ENCODE measurements around the gene LHFPL2. TPM values are rescaled to one million over a fixed set of nuclear protein-coding genes. Genes with fewer than 3 reads are reported as not detected.

Gene LHFPL2
- total and polyA plus RNA-seq, 2 experiments from 2014 or later, result 10.6 to 50.8 TPM

DNA sequence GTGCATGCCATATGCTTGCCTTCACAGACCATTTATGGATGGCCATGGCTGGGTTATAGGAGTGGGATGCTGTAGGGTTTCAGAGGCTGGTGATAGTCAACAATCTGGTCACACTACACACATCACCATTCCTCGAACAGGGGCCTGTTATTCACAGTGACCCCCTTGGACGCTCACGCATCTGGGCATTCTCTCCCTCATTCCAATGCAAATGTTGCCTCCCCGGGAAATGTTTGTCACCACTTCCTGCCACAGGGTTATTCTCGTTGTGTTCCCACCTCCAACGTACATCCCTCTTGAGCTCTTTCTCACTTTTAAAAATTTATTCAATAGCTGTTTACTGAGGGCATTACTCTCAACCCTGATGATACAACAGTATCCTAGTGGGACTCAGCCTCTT lies 152.8 kb downstream of the LHFPL2 start (continued):
- TF ChIP-seq, protein P1, sequence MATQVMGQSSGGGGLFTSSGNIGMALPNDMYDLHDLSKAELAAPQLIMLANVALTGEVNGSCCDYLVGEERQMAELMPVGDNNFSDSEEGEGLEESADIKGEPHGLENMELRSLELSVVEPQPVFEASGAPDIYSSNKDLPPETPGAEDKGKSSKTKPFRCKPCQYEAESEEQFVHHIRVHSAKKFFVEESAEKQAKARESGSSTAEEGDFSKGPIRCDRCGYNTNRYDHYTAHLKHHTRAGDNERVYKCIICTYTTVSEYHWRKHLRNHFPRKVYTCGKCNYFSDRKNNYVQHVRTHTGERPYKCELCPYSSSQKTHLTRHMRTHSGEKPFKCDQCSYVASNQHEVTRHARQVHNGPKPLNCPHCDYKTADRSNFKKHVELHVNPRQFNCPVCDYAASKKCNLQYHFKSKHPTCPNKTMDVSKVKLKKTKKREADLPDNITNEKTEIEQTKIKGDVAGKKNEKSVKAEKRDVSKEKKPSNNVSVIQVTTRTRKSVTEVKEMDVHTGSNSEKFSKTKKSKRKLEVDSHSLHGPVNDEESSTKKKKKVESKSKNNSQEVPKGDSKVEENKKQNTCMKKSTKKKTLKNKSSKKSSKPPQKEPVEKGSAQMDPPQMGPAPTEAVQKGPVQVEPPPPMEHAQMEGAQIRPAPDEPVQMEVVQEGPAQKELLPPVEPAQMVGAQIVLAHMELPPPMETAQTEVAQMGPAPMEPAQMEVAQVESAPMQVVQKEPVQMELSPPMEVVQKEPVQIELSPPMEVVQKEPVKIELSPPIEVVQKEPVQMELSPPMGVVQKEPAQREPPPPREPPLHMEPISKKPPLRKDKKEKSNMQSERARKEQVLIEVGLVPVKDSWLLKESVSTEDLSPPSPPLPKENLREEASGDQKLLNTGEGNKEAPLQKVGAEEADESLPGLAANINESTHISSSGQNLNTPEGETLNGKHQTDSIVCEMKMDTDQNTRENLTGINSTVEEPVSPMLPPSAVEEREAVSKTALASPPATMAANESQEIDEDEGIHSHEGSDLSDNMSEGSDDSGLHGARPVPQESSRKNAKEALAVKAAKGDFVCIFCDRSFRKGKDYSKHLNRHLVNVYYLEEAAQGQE (IDR thresholded peaks at IDR 0.05; ENCODE audit: unreplicated experiment), result no peak
- TF ChIP-seq ZNF114 (CRISPR knock-in tag; IDR thresholded peaks at IDR 0.05) (no peak), NANOG (IDR thresholded peaks at IDR 0.05; ENCODE audit: borderline replicate concordance) (peak; percentile 40; the same call in 1 of the 2 replicates), JUNB (IDR thresholded peaks at IDR 0.05; ENCODE audit: unreplicated experiment) (no peak), CREB1 (CRISPR knock-in tag; IDR thresholded peaks at IDR 0.05; ENCODE audit: low read depth) (no peak), STAT1 (IDR thresholded peaks at IDR 0.05; ENCODE audit: unreplicated experiment) (no peak)
- TF ChIP-seq, protein P2, sequence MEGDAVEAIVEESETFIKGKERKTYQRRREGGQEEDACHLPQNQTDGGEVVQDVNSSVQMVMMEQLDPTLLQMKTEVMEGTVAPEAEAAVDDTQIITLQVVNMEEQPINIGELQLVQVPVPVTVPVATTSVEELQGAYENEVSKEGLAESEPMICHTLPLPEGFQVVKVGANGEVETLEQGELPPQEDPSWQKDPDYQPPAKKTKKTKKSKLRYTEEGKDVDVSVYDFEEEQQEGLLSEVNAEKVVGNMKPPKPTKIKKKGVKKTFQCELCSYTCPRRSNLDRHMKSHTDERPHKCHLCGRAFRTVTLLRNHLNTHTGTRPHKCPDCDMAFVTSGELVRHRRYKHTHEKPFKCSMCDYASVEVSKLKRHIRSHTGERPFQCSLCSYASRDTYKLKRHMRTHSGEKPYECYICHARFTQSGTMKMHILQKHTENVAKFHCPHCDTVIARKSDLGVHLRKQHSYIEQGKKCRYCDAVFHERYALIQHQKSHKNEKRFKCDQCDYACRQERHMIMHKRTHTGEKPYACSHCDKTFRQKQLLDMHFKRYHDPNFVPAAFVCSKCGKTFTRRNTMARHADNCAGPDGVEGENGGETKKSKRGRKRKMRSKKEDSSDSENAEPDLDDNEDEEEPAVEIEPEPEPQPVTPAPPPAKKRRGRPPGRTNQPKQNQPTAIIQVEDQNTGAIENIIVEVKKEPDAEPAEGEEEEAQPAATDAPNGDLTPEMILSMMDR (conservative IDR thresholded peaks at IDR 0.05; ENCODE audit: low read depth in 2 of 2), result no peak
- TF ChIP-seq, protein P3, sequence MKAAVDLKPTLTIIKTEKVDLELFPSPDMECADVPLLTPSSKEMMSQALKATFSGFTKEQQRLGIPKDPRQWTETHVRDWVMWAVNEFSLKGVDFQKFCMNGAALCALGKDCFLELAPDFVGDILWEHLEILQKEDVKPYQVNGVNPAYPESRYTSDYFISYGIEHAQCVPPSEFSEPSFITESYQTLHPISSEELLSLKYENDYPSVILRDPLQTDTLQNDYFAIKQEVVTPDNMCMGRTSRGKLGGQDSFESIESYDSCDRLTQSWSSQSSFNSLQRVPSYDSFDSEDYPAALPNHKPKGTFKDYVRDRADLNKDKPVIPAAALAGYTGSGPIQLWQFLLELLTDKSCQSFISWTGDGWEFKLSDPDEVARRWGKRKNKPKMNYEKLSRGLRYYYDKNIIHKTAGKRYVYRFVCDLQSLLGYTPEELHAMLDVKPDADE (IDR thresholded peaks at IDR 0.05), result peak; percentile 79

DNA sequence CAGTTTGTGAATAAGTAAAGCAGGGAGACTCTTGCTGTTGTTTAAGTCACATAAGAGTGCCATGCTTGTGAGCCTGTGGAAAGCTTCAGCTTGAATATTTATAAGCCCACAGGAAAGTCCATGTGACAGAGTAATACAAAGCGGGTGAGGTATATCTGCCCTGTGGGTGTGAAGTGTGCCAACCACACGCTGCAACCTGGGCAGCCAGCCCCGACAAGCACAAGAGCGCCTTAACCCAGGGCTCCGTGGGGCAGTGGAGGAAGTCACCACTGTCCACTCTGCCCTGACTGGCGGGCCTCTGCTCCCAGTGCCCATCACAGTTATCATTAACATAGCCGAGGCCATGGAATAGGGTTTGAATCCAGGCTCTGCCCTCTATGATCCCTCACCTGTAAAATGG lies 155.9 kb downstream of the LHFPL2 start:
- Histone ChIP-seq H3K4me3 (no peak overlapping the region), H3K27me3 (ENCODE audit: insufficient read depth) (no peaks in the 10 kb centered on the region), H3K79me2 (replicated peaks; ENCODE audit: insufficient read depth) (peaks cover 19% of the 10 kb centered on the region), H3K4me1 (ENCODE audit: insufficient read depth) (peaks cover 27% of the 10 kb centered on the region), H3F3A (replicated peaks; ENCODE audit: low read depth) (no peaks in the 10 kb centered on the region), H3K4me2 (no peak overlapping the region), H3K9me2 (ENCODE audit: insufficient read depth) (peaks cover 10% of the 10 kb centered on the region; the same call in 1 of the 2 replicates), H2AFZ (no peak overlapping the region), H3K27ac (ENCODE audit: low read depth) (no peak overlapping the region), H4K20me1 (replicated peaks; ENCODE audit: insufficient read depth) (peaks cover 4% of the 10 kb centered on the region), H3K36me3 (ENCODE audit: insufficient read depth) (peaks cover 2% of the 10 kb centered on the region; the same call in 1 of the 2 replicates)
- H3K27me3 Mint-ChIP-seq (ENCODE audit: insufficient read depth, low read depth, poor library complexity), result peaks cover 10% of the 10 kb centered on the region
- no peak for DNase-seq (ENCODE audit: low spot score)
- no peak for ATAC-seq
- peaks cover 43% of the 10 kb centered on the region for H3K4me1 Mint-ChIP-seq
- peaks cover 34% of the 10 kb centered on the region for H3K36me3 Mint-ChIP-seq (ENCODE audit: low read depth)
- H3K27ac Mint-ChIP-seq, result no peak overlapping the region
- H3K4me3 Mint-ChIP-seq, result no peak overlapping the region
- no peaks in the 10 kb centered on the region for H3K9me3 Mint-ChIP-seq
- TF ChIP-seq JUNB (IDR thresholded peaks at IDR 0.05; ENCODE audit: unreplicated experiment), result no peak
- no peak for TF ChIP-seq POLR2AphosphoS5 (IDR thresholded peaks at IDR 0.05; ENCODE audit: low read depth)
- no peak for TF ChIP-seq STAT1 (IDR thresholded peaks at IDR 0.05; ENCODE audit: unreplicated experiment)
- TF ChIP-seq ZNF114 (CRISPR knock-in tag; IDR thresholded peaks at IDR 0.05), result no peak
- TF ChIP-seq, protein P2 (conservative IDR thresholded peaks at IDR 0.05; ENCODE audit: low read depth in 2 of 2), result no peak
- TF ChIP-seq EZH2phosphoT487 (IDR thresholded peaks at IDR 0.05; ENCODE audit: unreplicated experiment), result no peak
- no peak for TF ChIP-seq ZNF331 (CRISPR knock-in tag; IDR thresholded peaks at IDR 0.05; ENCODE audit: low read depth)
- TF ChIP-seq, protein P3 (IDR thresholded peaks at IDR 0.05), result no peak
